NB4 (cell line): ENCODE data around the gene LNX2.

ENCODE experiments used
- DNase-seq: peaks from one replicate; pipeline ENCODE4 v3.0.0; 2010; ENCODE audit warnings: low read depth
- H3K4me3 ChIP-seq: one replicate; pipeline ENCODE4 v1.5.1; 2011; ENCODE audit warnings: mild to moderate bottlenecking, low read depth, low read length, moderate library complexity
- MYC ChIP-seq: IDR thresholded peaks from 2 replicates; pipeline ENCODE4 v1.6.1; 2011; ENCODE audit warnings: low read depth, low read length
- POLR2A ChIP-seq: IDR thresholded peaks from 2 replicates; pipeline ENCODE4 v1.6.1; 2011; ENCODE audit warnings: mild to moderate bottlenecking; ENCODE audit not compliant: insufficient read length; ENCODE audit errors: extremely low read depth
- TF ChIP-seq, protein P1 (sequence below): IDR thresholded peaks from one replicate; pipeline ENCODE4 v1.5.1; 2012; ENCODE audit warnings: low read depth, low read length
- TF ChIP-seq, protein P2 (sequence below): IDR thresholded peaks from 2 replicates; pipeline ENCODE4 v1.6.1; 2011; ENCODE audit warnings: low read depth, low read length

Gene LNX2

DNA sequence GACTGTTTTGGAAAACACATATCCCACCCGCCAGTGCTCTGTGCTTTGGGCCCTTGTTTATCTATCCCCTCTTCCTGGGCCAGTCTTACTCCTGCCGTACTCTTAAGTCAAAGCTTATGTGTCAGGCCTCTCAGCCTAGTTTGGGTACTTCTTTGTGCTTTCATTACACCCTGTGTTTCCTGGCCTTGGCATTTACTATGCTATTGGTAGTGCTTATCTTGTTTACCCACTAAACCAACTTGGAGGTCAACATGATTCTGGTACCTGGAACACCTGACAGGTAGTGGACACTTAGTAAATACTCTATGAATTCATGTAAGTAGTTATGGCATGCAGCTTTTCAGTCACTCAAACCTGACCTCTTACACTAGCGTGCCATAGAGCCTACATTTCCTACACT is 3.7 kb upstream of the LNX2 start:
- no peak for TF ChIP-seq MYC
- TF ChIP-seq, protein P1, sequence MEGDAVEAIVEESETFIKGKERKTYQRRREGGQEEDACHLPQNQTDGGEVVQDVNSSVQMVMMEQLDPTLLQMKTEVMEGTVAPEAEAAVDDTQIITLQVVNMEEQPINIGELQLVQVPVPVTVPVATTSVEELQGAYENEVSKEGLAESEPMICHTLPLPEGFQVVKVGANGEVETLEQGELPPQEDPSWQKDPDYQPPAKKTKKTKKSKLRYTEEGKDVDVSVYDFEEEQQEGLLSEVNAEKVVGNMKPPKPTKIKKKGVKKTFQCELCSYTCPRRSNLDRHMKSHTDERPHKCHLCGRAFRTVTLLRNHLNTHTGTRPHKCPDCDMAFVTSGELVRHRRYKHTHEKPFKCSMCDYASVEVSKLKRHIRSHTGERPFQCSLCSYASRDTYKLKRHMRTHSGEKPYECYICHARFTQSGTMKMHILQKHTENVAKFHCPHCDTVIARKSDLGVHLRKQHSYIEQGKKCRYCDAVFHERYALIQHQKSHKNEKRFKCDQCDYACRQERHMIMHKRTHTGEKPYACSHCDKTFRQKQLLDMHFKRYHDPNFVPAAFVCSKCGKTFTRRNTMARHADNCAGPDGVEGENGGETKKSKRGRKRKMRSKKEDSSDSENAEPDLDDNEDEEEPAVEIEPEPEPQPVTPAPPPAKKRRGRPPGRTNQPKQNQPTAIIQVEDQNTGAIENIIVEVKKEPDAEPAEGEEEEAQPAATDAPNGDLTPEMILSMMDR = no peak
- no peak for TF ChIP-seq POLR2A
- TF ChIP-seq, protein P2, sequence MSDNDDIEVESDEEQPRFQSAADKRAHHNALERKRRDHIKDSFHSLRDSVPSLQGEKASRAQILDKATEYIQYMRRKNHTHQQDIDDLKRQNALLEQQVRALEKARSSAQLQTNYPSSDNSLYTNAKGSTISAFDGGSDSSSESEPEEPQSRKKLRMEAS = no peak
- H3K4me3 ChIP-seq = peak overlapping the region; percentile 99
- no peak for DNase-seq

DNA sequence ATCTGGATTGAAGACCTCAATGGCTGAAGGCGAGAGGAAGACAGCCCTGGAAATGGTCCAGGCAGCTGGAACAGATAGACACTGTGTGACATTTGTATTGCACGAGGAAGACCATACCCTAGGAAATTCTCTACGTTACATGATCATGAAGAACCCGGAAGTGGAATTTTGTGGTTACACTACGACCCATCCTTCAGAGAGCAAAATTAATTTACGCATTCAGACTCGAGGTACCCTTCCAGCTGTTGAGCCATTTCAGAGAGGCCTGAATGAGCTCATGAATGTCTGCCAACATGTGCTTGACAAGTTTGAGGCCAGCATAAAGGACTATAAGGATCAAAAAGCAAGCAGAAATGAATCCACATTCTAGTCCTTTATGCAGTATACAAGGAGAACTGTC is 2.6 kb upstream of the LNX2 start:
- peak; percentile 20 for DNase-seq
- no peak for TF ChIP-seq MYC
- TF ChIP-seq, protein P2 = peak; percentile 30; the same call in 1 of the 2 replicates
- peak overlapping the region; percentile 99 for H3K4me3 ChIP-seq

DNA sequence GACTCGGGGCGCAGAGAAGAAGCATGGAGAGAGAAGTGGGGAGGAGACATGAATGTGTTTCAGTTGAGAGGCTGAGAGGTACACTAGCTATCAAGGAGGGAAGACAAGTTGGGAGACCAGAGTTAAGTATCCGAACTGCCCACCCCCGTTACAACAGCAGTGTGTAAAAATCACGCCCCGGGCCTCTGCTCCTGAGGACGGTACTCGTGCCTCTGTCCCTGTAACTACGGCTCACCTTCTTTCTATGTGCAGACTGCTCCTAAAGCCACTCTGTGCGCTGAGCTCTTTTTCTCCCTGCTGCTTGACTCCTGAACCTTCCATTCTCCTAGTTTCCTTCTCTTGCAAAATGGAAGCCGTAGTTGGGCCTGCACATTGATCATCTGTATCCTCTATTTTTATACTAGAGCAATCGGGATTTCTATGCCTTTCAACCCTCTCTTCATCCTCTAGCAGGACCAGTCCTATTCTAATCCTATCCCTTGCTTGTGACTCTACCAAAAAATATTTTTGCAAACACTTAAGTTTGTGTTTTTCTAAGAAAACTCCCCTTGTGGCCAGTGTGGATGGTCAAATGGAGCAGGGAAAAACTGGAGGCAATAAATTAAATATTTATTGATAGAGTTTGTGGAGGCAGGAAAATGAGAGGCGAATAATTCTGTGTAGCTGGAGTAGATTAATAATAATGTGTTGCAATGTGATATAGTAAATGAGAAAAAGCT is 1.9 kb upstream of the LNX2 start:
- H3K4me3 ChIP-seq = peak overlapping the region; percentile 99
- DNase-seq = no peak
- TF ChIP-seq POLR2A (no peak), MYC (no peak; the same call in 1 of the 2 replicates)
- TF ChIP-seq, protein P2 = no peak
- TF ChIP-seq, protein P1 = no peak

DNA sequence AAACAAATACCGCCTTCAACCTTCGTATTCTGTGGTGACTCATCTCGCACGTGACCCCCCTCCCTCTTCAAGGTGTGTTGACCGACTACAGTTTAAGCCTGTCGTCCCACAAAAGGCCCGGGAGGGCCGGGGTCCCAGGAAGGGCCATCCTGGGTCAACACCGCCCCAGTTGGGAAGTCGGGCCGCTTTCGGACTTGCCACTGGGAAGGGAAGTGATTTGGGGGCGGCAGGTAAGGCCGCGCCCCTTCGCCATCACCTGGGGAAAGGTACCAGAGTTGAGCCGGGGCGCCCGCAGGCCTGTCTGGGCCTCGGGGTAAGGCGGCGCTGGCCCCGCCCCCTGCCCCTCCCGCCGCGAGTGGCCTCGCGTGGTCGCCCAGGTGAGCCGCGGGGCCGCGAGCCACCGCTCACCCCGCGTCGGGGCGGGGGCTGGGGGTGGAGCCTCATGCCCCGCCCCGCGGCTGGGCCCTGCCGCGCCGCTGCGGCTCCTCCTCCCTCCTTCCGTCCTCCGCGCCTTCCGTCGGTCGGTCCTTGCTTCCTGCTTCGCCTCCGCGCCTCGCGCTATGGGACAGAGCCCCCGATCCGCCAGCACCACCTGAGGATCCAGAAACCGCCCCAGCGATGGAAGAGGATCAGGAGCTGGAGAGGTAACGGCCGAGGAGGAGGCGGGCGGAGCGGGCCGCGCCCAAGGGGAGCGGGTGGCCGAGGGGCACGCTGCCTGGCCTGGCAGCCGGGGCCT is 1.2 kb upstream of the LNX2 start, which contains the start of gene POLR1D:
POLR1D (plus strand) TSS at position 527 of the 736 bp plus-strand sequence; CDS start at position 619, 92 bp downstream.
- peak; percentile 89 for DNase-seq
- H3K4me3 ChIP-seq = peak within 1 kb of the TSS; percentile 99
- TF ChIP-seq, protein P2 = peak; percentile 85
- TF ChIP-seq POLR2A (peak; percentile 97), MYC (peak; percentile 92)
- TF ChIP-seq, protein P1 = no peak

DNA sequence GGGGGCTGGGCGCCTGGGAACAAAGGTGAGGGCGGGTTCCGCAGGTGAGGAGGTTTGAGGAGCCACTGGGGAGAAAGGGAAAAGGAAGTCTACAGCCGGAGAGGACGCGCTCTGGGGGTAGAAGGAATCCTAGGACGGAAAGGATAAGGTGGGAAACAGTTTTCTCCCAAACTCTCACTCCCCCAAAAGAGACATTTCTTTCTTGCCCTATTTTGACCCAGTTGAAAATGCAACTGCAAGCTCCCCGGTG is 712 bp upstream of the LNX2 start:
- no peak for TF ChIP-seq POLR2A
- no peak for TF ChIP-seq MYC
- TF ChIP-seq, protein P2 = no peak
- TF ChIP-seq, protein P1 = no peak
- peak overlapping the region; percentile 60 for H3K4me3 ChIP-seq
- DNase-seq = no peak

DNA sequence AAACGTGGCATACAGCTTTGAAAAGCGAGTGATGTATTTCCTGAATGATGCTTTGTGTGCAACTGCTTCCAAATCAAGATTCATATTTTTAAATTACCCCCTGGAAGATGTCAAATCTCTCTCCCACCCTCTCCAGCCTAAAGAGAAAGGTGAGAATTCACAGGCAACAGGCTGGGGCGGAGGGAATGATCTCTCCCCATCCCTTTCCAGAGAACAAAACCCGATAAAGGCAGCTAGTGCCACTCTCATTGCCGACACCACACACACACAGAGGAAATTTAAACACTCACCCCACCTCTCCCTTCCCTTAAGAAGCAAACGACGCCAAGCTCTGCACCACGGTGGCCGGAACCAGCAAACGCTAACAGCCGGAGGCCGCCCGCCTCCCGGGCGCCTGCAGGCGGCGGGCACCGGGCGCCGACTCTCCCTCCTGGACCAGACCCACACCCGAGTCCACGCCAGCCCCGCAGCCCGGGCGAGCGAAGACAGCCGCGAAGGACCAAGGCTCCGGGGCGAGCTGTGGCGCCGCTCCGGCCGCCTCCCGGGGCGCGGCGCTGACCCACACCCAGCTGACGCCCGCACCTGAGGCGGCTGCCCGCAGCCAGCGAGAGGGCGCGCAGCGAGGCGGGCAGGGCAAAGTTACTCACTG is 477 bp downstream of the LNX2 start:
- TF ChIP-seq MYC = no peak
- TF ChIP-seq, protein P2 = no peak
- TF ChIP-seq POLR2A = no peak
- TF ChIP-seq, protein P1 = no peak
- H3K4me3 ChIP-seq = peak overlapping the region; percentile 84
- DNase-seq = peak; percentile 68
